Lung (tissue), 12 donors: ENCODE results near the gene COA6. TPM values are rescaled to one million over a fixed set of nuclear protein-coding genes. Genes with fewer than 3 reads are reported as not detected.
"Not testable (repeated sequence)": the region's sequence is repeated elsewhere in the genome, so short reads cannot be mapped to it uniquely, and the experiment has no call there.

ENCODE experiments used
- ATAC-seq: fragments of 200-7000 bp; cut with Tn5 transposase; one replicate; pipeline ENCODE4 v1.9.1; 2020; ENCODE audit warnings: moderate number of reproducible peaks; ENCODE audit not compliant: insufficient read depth, low FRiP score
- DNase-seq, 3 donors: peaks; one replicate each; pipeline ENCODE4 v3.0.0-alpha.2; 2013 to 2017
- H3K27ac ChIP-seq, 2 donors: one replicate each; pipeline ENCODE4 v1.5.1; 2013; ENCODE audit warnings: mild to moderate bottlenecking in 2 of 2, moderate library complexity in 2 of 2, control low read depth in 1 of 2, inconsistent platforms in 1 of 2, low read depth in 1 of 2, low read length in 1 of 2
- H3K27me3 ChIP-seq, 3 donors: one replicate each; pipeline ENCODE4 v1.5.1; 2013; ENCODE audit warnings: low read length in 2 of 3; ENCODE audit not compliant: control insufficient read depth in 3 of 3, insufficient read depth in 3 of 3
- H3K36me3 ChIP-seq, 4 donors: one replicate each; pipeline ENCODE4 v1.5.1; 2013; ENCODE audit warnings: low read length in 4 of 4, mild to moderate bottlenecking in 1 of 4, moderate library complexity in 1 of 4; ENCODE audit not compliant: control insufficient read depth in 4 of 4, insufficient read depth in 4 of 4
- H3K4me1 ChIP-seq, 5 donors: one replicate each; pipeline ENCODE4 v1.5.1; 2013; ENCODE audit warnings: low read length in 5 of 5, mild to moderate bottlenecking in 2 of 5, moderate library complexity in 1 of 5; ENCODE audit not compliant: control insufficient read depth in 5 of 5, insufficient read depth in 5 of 5
- H3K4me3 ChIP-seq: one replicate; pipeline ENCODE4 v1.5.1; 2013; ENCODE audit warnings: mild to moderate bottlenecking, control low read depth, moderate library complexity
- H3K9ac ChIP-seq, 2 donors: one replicate each; pipeline ENCODE4 v1.5.1; 2013; ENCODE audit warnings: low read length in 2 of 2, control low read depth in 1 of 2; ENCODE audit not compliant: insufficient read depth in 1 of 2
- H3K9me3 ChIP-seq, 4 donors: one replicate each; pipeline ENCODE4 v1.5.1; 2013; ENCODE audit warnings: low read length in 3 of 4, mild to moderate bottlenecking in 1 of 4, moderate library complexity in 1 of 4; ENCODE audit not compliant: control insufficient read depth in 4 of 4, insufficient read depth in 3 of 4
- WGBS, 2 donors: extraction: QIAGEN DNeasy Blood & Tissue Kit; methylation state at CpG; one replicate each; pipeline ENCODE4 v1.1.7; 2013; 5-methylcytosine and 5-hydroxymethylcytosine counted together
- polyA plus RNA-seq, 2 donors: library from polyadenylated mRNA; stranded (reverse); fragments of 200-250 nt; gene quantifications; one replicate each; pipeline ENCODE4 v1.2.1, GENCODE V29; 2013
- total RNA-seq, 2 donors: library from RNA; depleted of rRNA in 1 of 2; stranded (reverse); fragments of >200 nt in 1 of 2; gene quantifications; one replicate each; pipeline ENCODE4 v1.2.1, GENCODE V29; 2014 to 2021
- TF ChIP-seq, protein P1 (sequence below): IDR thresholded peaks from 2 replicates; pipeline ENCODE4 v1.5.1; 2012; ENCODE audit warnings: mild to moderate bottlenecking; ENCODE audit errors: control extremely low read depth, extremely low read depth
- donor health status: control.
- donor health status: control.
- donor health status: Bipolar disorder and iron deficiency.
- donor health status: healthy.
- donor health status: DM: yes; HTN: yes; CAD: no.

COA6 gene
- total and polyA plus RNA-seq, 4 donors: 12.9 to 67.5 (median 40.3) TPM

DNA sequence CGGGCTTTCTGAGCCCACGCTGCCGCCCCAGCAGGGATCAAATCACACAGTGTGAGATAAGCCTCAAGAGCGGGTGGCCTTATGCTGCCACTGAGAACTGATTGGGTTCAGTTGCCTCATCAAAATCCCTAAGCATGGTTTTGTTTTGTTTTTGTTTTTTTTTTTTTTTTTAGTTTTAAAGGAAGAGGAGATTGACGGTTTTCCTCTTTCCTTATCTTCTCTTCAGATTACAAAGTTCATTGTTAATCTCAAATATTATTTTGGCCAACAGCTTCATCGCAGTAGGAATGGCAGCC, 651 bp downstream of the COA6 start:
- WGBS, 2 donors: 4 to 6% methylated on average over 6 of the region's 6 CpGs
- Histone ChIP-seq H3K4me1 (peaks cover 0 to 18% (median 7%) of the 10 kb centered on the region in 5 donors), H3K4me3 (peak overlapping the region; percentile 56), H3K9ac (peak overlapping the region; percentile 81 to 90), H3K27ac (peak overlapping the region; percentile 97 to 99), H3K27me3 (peaks cover 0 to 2% (median 0%) of the 10 kb centered on the region in 3 donors), H3K36me3 (peaks cover 2 to 14% (median 9%) of the 10 kb centered on the region in 4 donors), H3K9me3 (no peaks in the 10 kb centered on the region)
- ATAC-seq (no peak), DNase-seq (no peak)
- TF ChIP-seq, protein P1, sequence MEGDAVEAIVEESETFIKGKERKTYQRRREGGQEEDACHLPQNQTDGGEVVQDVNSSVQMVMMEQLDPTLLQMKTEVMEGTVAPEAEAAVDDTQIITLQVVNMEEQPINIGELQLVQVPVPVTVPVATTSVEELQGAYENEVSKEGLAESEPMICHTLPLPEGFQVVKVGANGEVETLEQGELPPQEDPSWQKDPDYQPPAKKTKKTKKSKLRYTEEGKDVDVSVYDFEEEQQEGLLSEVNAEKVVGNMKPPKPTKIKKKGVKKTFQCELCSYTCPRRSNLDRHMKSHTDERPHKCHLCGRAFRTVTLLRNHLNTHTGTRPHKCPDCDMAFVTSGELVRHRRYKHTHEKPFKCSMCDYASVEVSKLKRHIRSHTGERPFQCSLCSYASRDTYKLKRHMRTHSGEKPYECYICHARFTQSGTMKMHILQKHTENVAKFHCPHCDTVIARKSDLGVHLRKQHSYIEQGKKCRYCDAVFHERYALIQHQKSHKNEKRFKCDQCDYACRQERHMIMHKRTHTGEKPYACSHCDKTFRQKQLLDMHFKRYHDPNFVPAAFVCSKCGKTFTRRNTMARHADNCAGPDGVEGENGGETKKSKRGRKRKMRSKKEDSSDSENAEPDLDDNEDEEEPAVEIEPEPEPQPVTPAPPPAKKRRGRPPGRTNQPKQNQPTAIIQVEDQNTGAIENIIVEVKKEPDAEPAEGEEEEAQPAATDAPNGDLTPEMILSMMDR: no peak

DNA sequence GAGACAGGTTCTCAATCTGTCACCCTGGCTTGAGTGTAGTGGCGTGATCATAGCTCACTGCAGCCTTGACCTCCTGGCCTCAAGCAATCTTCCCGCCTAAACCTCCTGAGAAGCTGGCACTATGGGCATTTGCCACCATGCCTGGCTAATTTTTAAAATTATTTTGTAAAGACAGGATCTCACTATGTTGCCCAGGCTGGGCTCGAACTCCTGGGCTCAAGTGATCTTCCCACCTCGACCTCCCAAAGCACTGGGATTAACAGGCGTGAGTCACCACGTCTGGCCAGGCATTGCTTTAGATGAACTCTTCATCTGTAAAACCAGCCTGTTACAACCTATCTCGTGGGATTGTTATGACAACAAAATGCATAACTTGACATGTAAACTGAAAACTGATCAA, 2.4 kb downstream of the COA6 start:
- H3K27ac ChIP-seq: no peak overlapping the region
- no peak overlapping the region for H3K4me3 ChIP-seq
- H3K36me3 ChIP-seq: peaks cover 6 to 25% (median 16%) of the 10 kb centered on the region in 4 donors
- no peak overlapping the region for H3K9ac ChIP-seq
- 93 to 94% methylated on average over 7 of the region's 7 CpGs for WGBS, 2 donors
- no peak for DNase-seq
- TF ChIP-seq, protein P1: no peak
- peaks cover 0 to 18% (median 7%) of the 10 kb centered on the region in 5 donors for H3K4me1 ChIP-seq
- H3K27me3 ChIP-seq: no peaks in the 10 kb centered on the region
- H3K9me3 ChIP-seq: no peaks in the 10 kb centered on the region
- no peak for ATAC-seq

DNA sequence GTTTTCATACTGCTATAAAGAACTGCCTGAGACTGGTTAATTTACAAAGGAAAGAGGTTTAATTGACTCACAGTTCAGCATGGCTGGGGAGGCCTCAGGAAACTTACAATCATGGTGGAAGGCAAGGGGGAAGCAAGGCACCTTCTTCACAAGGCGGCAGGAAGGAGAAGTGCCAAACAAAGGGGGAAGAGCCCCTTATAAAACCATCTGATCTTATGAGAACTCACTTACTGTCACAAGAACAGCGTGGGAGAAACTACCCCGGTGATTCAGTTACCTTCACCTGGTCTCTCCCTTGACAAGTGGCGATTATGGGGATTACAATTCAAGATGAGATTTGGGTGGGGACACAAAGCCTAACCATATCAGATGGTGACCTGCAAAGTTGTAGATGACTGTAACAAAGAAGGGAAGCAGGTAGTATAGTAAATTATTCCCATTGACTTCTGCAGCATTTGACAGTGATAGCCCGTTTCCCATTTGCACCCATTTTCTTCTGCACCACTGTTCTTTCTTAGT, 6.4 kb downstream of the COA6 start:
- DNase-seq, H3K4me3 ChIP-seq, H3K27me3 ChIP-seq, H3K27ac ChIP-seq, H3K4me1 ChIP-seq, H3K9me3 ChIP-seq, H3K9ac ChIP-seq, ATAC-seq: not testable (repeated sequence)
- H3K36me3 ChIP-seq: peaks cover 2 to 25% (median 18%) of the 10 kb centered on the region in 4 donors
- WGBS, 2 donors: 96 to 100% methylated on average over 5 of the region's 5 CpGs

DNA sequence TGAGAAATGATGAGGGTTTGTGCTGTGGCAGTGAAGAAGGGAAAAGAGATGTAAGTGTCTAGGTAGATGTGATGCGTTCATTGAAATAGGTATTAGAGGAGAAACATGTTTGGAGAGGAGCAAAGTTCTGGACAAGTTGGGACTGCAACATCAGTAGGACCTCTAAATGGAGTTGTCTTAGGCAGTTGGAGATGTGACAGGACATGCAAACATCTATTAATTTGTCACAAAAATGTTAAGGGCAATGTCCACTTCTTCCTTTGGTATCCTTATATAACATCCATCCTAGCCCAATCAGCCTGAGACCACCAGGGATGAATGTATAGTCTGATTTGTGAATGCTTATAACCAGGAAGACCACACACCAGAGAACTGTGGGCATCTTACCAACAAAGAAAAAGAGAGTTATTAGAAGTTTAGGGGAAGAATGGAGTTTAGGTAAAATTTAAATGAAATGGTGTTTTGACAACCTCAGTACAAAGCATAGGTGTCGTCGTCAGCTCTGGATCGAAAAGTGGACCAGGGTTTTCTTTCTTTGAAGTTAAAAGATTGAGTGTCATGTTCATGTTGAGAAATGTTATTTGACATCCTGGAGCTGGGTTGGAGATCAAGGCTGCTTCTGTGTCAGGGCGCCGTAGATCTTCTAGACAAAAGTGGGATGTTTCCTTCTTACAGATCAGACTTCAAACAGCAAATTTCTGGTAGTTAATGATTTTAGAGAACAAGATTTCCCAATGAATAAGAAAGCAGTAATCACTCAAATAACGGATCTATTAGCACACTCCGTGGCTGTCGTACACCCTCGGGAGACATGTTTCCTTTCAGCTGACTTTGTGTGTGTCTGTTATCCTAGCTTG, 8.7 kb downstream of the COA6 start:
- Histone ChIP-seq H3K36me3 (peaks cover 2 to 16% (median 14%) of the 10 kb centered on the region in 4 donors), H3K27me3 (no peaks in the 10 kb centered on the region), H3K9ac (no peak overlapping the region), H3K4me3 (no peak overlapping the region), H3K9me3 (no peaks in the 10 kb centered on the region), H3K27ac (no peak overlapping the region), H3K4me1 (no peaks in the 10 kb centered on the region)
- TF ChIP-seq, protein P1: no peak
- no peak for ATAC-seq
- WGBS, 2 donors: 79 to 89% methylated on average over 10 of the region's 10 CpGs
- no peak for DNase-seq
